Left lung (tissue), 10 donors: ENCODE data around the gene IFNA2. TPM values are rescaled to one million over a fixed set of nuclear protein-coding genes. Genes with fewer than 3 reads are reported as not detected.
"Not testable (repeated sequence)": the region's sequence is repeated elsewhere in the genome, so short reads cannot be mapped to it uniquely, and the experiment has no call there.

Experiments
- ATAC-seq: fragments of 200-7000 bp; cut with Tn5 transposase; one replicate; pipeline ENCODE4 v1.9.1; 2020; ENCODE audit warnings: moderate library complexity
- DNase-seq, 4 donors: peaks; one replicate each; pipeline ENCODE4 v3.0.0-alpha.2; 2013 to 2020
- H3K27ac ChIP-seq, 2 donors: fragments of 200-600 bp; sonication (generic) in 1 of 2; one replicate each; pipeline versions ENCODE4 v1.5.0 to v1.8.0; 2020 to 2021
- H3K27me3 ChIP-seq, 2 donors: fragments of 200-600 bp; sonication (generic) in 1 of 2; one replicate each; pipeline versions ENCODE4 v1.5.0 to v1.8.0; 2020 to 2021
- H3K36me3 ChIP-seq, 2 donors: fragments of 200-600 bp; sonication (generic) in 1 of 2; one replicate each; pipeline versions ENCODE4 v1.5.0 to v1.8.0; 2020 to 2021
- H3K4me1 ChIP-seq, 2 donors: fragments of 200-600 bp; one replicate each; pipeline ENCODE4 v1.8.0; 2021
- H3K4me3 ChIP-seq, 2 donors: fragments of 200-600 bp; sonication (generic) in 1 of 2; one replicate each; pipeline versions ENCODE4 v1.5.0 to v1.8.0; 2020 to 2021; ENCODE audit warnings: mild to moderate bottlenecking in 1 of 2
- H3K9me3 ChIP-seq, 2 donors: fragments of 200-600 bp; sonication (generic) in 1 of 2; one replicate each; pipeline versions ENCODE4 v1.5.0 to v1.8.0; 2020 to 2021
- CTCF ChIP-seq, 2 donors: fragments of 200-600 bp; sonication (generic) in 1 of 2; IDR thresholded peaks; one replicate each; pipeline versions ENCODE4 v1.5.0 to v1.8.0; 2021; ENCODE audit warnings: antibody characterized with exemption in 2 of 2
- intact Hi-C, 2 donors: fragments of 100-400 bp; cut with DNase I; formaldehyde crosslinking; loops; one replicate each; pipeline versions ENCODE4 v1.11.2 to v1.14.2; 2022
- polyA plus RNA-seq, 6 donors: library from polyadenylated mRNA; unstranded; fragments of 120-200 nt; gene quantifications; one replicate each; pipeline ENCODE4 v1.2.1, GENCODE V29; 2013; ENCODE audit not compliant: insufficient read length in 6 of 6
- total RNA-seq, 2 donors: library from RNA; stranded (reverse); fragmentation: NEBNext Ultra II Directional; extraction: Animal tissue kit (Norgen Biotek cat#: 25700); gene quantifications; one replicate each; pipeline ENCODE4 v1.2.1, GENCODE V29; 2021
- donor health status: DM: no; HTN: yes; CAD: no.
- donor health status: DM: no; HTN: no; CAD: no.

Gene IFNA2
- total and polyA plus RNA-seq, 8 donors = 0.13 TPM; not detected in 7

GRCh38 chr9:21381448-21382339 is 3.5 kb downstream of the IFNA2 start:
- peaks cover 0 to 6% of the 10 kb centered on the region in 2 donors for H3K4me1 ChIP-seq
- TF ChIP-seq CTCF (IDR thresholded peaks at IDR 0.05) = no peak
- H3K9me3 ChIP-seq = no peaks in the 10 kb centered on the region
- peak; percentile 50 for ATAC-seq
- no peak for DNase-seq
- no peaks in the 10 kb centered on the region for H3K36me3 ChIP-seq
- H3K27me3 ChIP-seq = peaks cover 3 to 56% of the 10 kb centered on the region in 2 donors
- no peak overlapping the region for H3K4me3 ChIP-seq
- H3K27ac ChIP-seq = no peak overlapping the region
- intact Hi-C loops = no loop called here

GRCh38 chr9:21371467-21371866 is 13.7 kb downstream of the IFNA2 start:
- H3K4me1 ChIP-seq, intact Hi-C loops, H3K27ac ChIP-seq, ATAC-seq, H3K36me3 ChIP-seq, H3K27me3 ChIP-seq, H3K4me3 ChIP-seq, DNase-seq, H3K9me3 ChIP-seq: not testable (repeated sequence)

GRCh38 chr9:21367957-21368356 is 17.2 kb downstream of the IFNA2 start, which contains the start of gene IFNA13:
Gene IFNA13 (minus strand): TSS chr9:21368057. CDS start chr9:21368010, 47 bp downstream.
- DNase-seq (no peak), ATAC-seq (no peak)
- no peak within 1 kb of the TSS for H3K4me3 ChIP-seq
- TF ChIP-seq CTCF (IDR thresholded peaks at IDR 0.05) = no peak
- no peak within 1 kb of the TSS for H3K27ac ChIP-seq
- H3K4me1 ChIP-seq = no peaks in the 10 kb centered on the region
- H3K36me3 ChIP-seq = no peaks in the 10 kb centered on the region
- H3K27me3 ChIP-seq = peaks cover 0 to 16% of the 10 kb centered on the region in 2 donors
- no peaks in the 10 kb centered on the region for H3K9me3 ChIP-seq
- intact Hi-C loops = no loop called here

- H3K4me1 ChIP-seq, ATAC-seq, H3K4me3 ChIP-seq, H3K36me3 ChIP-seq, intact Hi-C loops, H3K9me3 ChIP-seq, DNase-seq, H3K27ac ChIP-seq: not testable (repeated sequence)
- H3K27me3 ChIP-seq = peaks cover 0 to 18% of the 10 kb centered on the region in 2 donors
These were observed 18.0 kb downstream of the IFNA2 start for GRCh38 chr9:21367169-21367568.

GRCh38 chr9:21362287-21362686 is 22.9 kb downstream of the IFNA2 start:
- no peaks in the 10 kb centered on the region for H3K9me3 ChIP-seq
- no peaks in the 10 kb centered on the region for H3K4me1 ChIP-seq
- no peak for TF ChIP-seq CTCF (IDR thresholded peaks at IDR 0.05)
- no peaks in the 10 kb centered on the region for H3K36me3 ChIP-seq
- no peak overlapping the region for H3K4me3 ChIP-seq
- peaks cover 0 to 18% of the 10 kb centered on the region in 2 donors for H3K27me3 ChIP-seq
- intact Hi-C loops = no loop called here
- DNase-seq (peak in 1 of 4 donors; percentile 40), ATAC-seq (no peak)
- H3K27ac ChIP-seq = no peak overlapping the region
